Activated B cell treated with CpG ODN at 0.5 μM for 24 hours (primary cell): Measurements from ENCODE around the gene KLK8. TPM values are rescaled to one million over a fixed set of nuclear protein-coding genes. Genes with fewer than 3 reads are reported as not detected.

Experiments used
- ATAC-seq: fragments of 200-7000 bp; cut with Tn5 transposase; one replicate; pipeline ENCODE4 v1.10.0; 2021; ENCODE audit warnings: low read depth, mild to moderate bottlenecking, moderate library complexity
- CTCF ChIA-PET: fragments of 350-600 bp; sonication (Branson Sonifier 250); formaldehyde crosslinking; loops from one replicate; lab custom pipeline; 2021; ENCODE audit warnings: antibody characterized with exemption; lab: Charles Lee
- POLR2A ChIA-PET: fragments of 350-600 bp; sonication (Branson Sonifier 250); formaldehyde crosslinking; loops from one replicate; lab custom pipeline; 2021; ENCODE audit warnings: antibody characterized with exemption; lab: Charles Lee
- DNase-seq: peaks from one replicate; pipeline ENCODE4 v3.0.0; 2022
- H3K27ac Mint-ChIP-seq: one replicate; pipeline ENCODE4 v1.8.0; 2020; ENCODE audit warnings: mixed read lengths
- H3K27me3 Mint-ChIP-seq: one replicate; pipeline ENCODE4 v1.8.0; 2021; ENCODE audit warnings: mixed read lengths
- H3K36me3 Mint-ChIP-seq: one replicate; pipeline ENCODE4 v1.8.0; 2021; ENCODE audit warnings: low read depth, mixed read lengths
- H3K4me1 Mint-ChIP-seq: one replicate; pipeline ENCODE4 v1.8.0; 2021; ENCODE audit warnings: mixed read lengths
- H3K4me3 Mint-ChIP-seq: one replicate; pipeline ENCODE4 v1.8.0; 2020; ENCODE audit warnings: mild to moderate bottlenecking, mixed read lengths
- H3K9me3 Mint-ChIP-seq: one replicate; pipeline ENCODE4 v1.8.0; 2020; ENCODE audit warnings: mixed read lengths
- CTCF ChIP-seq: fragments of 200-600 bp; IDR thresholded peaks from one replicate; pipeline ENCODE4 v1.8.0; 2022; ENCODE audit warnings: antibody characterized with exemption, mild to moderate bottlenecking
- intact Hi-C: fragments of 100-400 bp; cut with micrococcal nuclease; formaldehyde crosslinking; loops from one replicate; pipeline ENCODE4 v1.15.1; 2024
- total RNA-seq: library from RNA; stranded (reverse); gene quantifications from 2 replicates; pipeline ENCODE4 v1.2.3, GENCODE V29; 2022

KLK8 gene
- total RNA-seq, 1 donor from 2014 or later: not detected

GRCh38 chr19:50967929-50968715 is 33.3 kb downstream of the KLK8 start:
- no peaks in the 10 kb centered on the region for H3K36me3 Mint-ChIP-seq
- H3K4me3 Mint-ChIP-seq: no peak overlapping the region
- DNase-seq (no peak), ATAC-seq (no peak)
- ChIA-PET POLR2A (no interaction called here), CTCF (no interaction called here)
- TF ChIP-seq CTCF: no peak
- no peaks in the 10 kb centered on the region for H3K9me3 Mint-ChIP-seq
- H3K27me3 Mint-ChIP-seq: peaks cover 30% of the 10 kb centered on the region
- intact Hi-C loops: no loop called here
- H3K4me1 Mint-ChIP-seq: no peaks in the 10 kb centered on the region
- no peak overlapping the region for H3K27ac Mint-ChIP-seq

GRCh38 chr19:50964266-50964665 is 37.1 kb downstream of the KLK8 start:
- TF ChIP-seq CTCF: no peak
- H3K27me3 Mint-ChIP-seq: peaks cover 14% of the 10 kb centered on the region
- ChIA-PET CTCF (no interaction called here), POLR2A (no interaction called here)
- H3K9me3 Mint-ChIP-seq: peaks cover 17% of the 10 kb centered on the region
- ATAC-seq (no peak), DNase-seq (no peak)
- no peaks in the 10 kb centered on the region for H3K36me3 Mint-ChIP-seq
- H3K27ac Mint-ChIP-seq: no peak overlapping the region
- H3K4me3 Mint-ChIP-seq: no peak overlapping the region
- H3K4me1 Mint-ChIP-seq: no peaks in the 10 kb centered on the region
- intact Hi-C loops: no loop called here

DNA sequence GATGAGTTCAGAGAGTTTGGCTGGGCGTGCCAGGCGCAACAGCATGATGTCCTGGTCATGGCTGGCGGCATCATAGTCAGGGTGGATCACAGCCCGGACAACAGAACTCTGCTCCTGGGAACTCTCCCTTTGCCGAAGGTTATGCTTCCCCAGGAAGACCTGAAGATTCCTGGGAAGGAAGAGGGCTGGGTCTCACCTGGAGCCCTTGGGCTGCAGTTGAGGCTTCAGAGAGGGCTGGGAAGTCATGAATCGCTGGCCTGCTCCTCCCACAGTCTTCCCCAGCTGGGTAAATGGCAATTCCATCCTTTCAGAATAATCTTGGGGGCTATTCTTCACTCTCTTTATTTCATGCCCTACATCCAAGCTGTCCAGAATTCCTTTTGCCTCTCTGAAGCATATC is 38.0 kb downstream of the KLK8 start:
- no peak for DNase-seq
- H3K36me3 Mint-ChIP-seq: no peaks in the 10 kb centered on the region
- ChIA-PET CTCF (no interaction called here), POLR2A (no interaction called here)
- intact Hi-C loops: no loop called here
- H3K27ac Mint-ChIP-seq: no peak overlapping the region
- no peak overlapping the region for H3K4me3 Mint-ChIP-seq
- no peak for ATAC-seq
- no peaks in the 10 kb centered on the region for H3K4me1 Mint-ChIP-seq
- no peak for TF ChIP-seq CTCF
- peaks cover 18% of the 10 kb centered on the region for H3K9me3 Mint-ChIP-seq
- peaks cover 14% of the 10 kb centered on the region for H3K27me3 Mint-ChIP-seq

DNA sequence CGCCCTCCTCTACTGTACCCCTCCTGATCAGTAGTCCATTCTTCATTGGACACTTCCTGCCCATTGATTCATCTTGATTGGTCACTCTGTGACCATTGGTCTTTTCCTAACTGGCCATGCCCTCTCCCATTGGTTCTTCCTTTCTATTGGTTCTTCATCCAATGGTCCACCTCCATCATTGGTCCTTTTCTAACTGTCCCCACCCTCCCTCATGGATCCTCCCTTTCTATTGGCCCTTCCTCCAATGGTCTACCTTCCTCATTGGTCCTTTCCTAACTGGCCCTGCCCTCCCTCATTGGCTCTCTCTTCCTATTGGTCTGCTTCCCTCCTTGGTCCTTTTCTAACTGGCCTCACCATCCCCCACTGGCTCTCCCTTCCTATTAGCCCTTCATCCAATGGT is 39.2 kb downstream of the KLK8 start:
- Mint-ChIP-seq H3K4me3 (no peak overlapping the region), H3K9me3 (peaks cover 18% of the 10 kb centered on the region), H3K27ac (no peak overlapping the region), H3K4me1 (no peaks in the 10 kb centered on the region), H3K36me3 (no peaks in the 10 kb centered on the region), H3K27me3 (peaks cover 17% of the 10 kb centered on the region)
- intact Hi-C loops: no loop called here
- no peak for DNase-seq
- ChIA-PET POLR2A (no interaction called here), CTCF (no interaction called here)
- ATAC-seq: no peak
- no peak for TF ChIP-seq CTCF

DNA sequence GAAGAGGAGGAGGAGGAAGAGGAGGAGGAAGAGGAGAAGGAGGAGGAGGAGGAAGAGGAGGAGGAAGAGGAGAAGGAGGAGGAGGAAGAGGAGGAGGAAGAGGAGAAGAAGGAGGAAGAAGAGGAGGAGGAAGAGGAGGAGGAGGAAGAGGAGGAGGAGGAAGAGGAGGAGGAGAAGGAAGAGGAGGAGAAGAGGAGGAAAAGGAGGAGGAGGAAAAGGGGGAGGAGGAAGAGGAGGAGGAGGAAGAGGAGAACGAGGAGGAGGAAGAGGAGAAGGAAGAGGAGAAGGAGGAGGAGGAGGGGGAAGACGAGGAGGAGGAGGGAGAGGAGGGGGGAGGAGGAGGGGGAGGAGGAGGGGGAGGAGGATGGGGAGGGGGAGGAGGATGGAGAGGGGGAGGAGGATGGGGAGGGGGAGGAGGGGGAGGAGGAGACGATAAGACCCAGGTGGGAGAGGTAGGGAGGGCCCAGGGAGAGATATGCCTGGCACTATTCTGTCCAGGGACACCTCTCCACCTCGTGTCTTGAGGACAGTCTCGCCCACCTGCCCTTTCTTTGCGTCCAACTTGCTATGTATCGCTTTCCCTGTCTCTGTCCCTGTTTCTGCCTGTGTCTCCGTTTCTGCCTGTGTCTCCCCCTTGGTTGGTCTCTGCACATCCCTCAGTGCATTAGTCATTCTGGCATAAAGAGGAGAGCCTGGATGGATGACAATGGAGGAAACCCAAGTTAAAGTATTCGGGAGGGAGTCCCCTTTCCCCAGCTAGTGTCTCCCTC is 41.5 kb downstream of the KLK8 start:
- no peak for ATAC-seq
- CTCF ChIA-PET: no interaction called here
- intact Hi-C loops: no loop called here
- H3K36me3 Mint-ChIP-seq: no peaks in the 10 kb centered on the region
- no peak overlapping the region for H3K27ac Mint-ChIP-seq
- no peaks in the 10 kb centered on the region for H3K4me1 Mint-ChIP-seq
- H3K9me3 Mint-ChIP-seq: peaks cover 18% of the 10 kb centered on the region
- H3K4me3 Mint-ChIP-seq: no peak overlapping the region
- POLR2A ChIA-PET: no interaction called here
- H3K27me3 Mint-ChIP-seq: peaks cover 15% of the 10 kb centered on the region
- no peak for DNase-seq
- no peak for TF ChIP-seq CTCF
